GM19438 (cell line): Measurements from ENCODE around the gene TMEM187.

ENCODE experiments used
- ATAC-seq: cut with Tn5 transposase; IDR thresholded peaks from one replicate; pipeline ENCODE4 v1.9.1; 2021; ENCODE audit warnings: low read depth; ENCODE audit not compliant: unreplicated experiment

The TMEM187 gene

GRCh38 chrX:154017766-154018517 is 45.4 kb downstream of the TMEM187 start:
- ATAC-seq, result no peak

GRCh38 chrX:154018518-154019060 is 46.0 kb downstream of the TMEM187 start:
- no peak for ATAC-seq

GRCh38 chrX:154019061-154019621 is 46.6 kb downstream of the TMEM187 start:
- ATAC-seq, result no peak

- ATAC-seq, result no peak
Observed at GRCh38 chrX:154019633-154020528, 47.3 kb downstream of the TMEM187 start, which contains the start of gene IRAK1. Gene IRAK1 (minus strand): TSS chrX:154019902. CDS start chrX:154019812, 90 bp downstream.

- ATAC-seq, result no peak
Observed at GRCh38 chrX:154020536-154021115, 48.1 kb downstream of the TMEM187 start.

- no peak for ATAC-seq
Observed at GRCh38 chrX:154021131-154021611, 48.6 kb downstream of the TMEM187 start.

GRCh38 chrX:154022108-154022507 is 49.6 kb downstream of the TMEM187 start:
- ATAC-seq, result no peak

GRCh38 chrX:154023276-154024000 is 50.9 kb downstream of the TMEM187 start:
- no peak for ATAC-seq

GRCh38 chrX:154024271-154024670 is 51.7 kb downstream of the TMEM187 start:
- ATAC-seq, result no peak

- ATAC-seq, result no peak
Observed at GRCh38 chrX:154025230-154025629, 52.7 kb downstream of the TMEM187 start.

GRCh38 chrX:154026136-154027021 is 53.8 kb downstream of the TMEM187 start:
- ATAC-seq, result no peak

- no peak for ATAC-seq
Observed at GRCh38 chrX:154027022-154027402, 54.5 kb downstream of the TMEM187 start.

GRCh38 chrX:154027986-154028385 is 55.4 kb downstream of the TMEM187 start:
- ATAC-seq, result no peak

- ATAC-seq, result no peak
Observed at GRCh38 chrX:154028502-154029184, 56.1 kb downstream of the TMEM187 start.

GRCh38 chrX:154029439-154029838 is 56.9 kb downstream of the TMEM187 start:
- ATAC-seq, result no peak

GRCh38 chrX:154030266-154030665 is 57.7 kb downstream of the TMEM187 start:
- ATAC-seq, result no peak

- no peak for ATAC-seq
Observed at GRCh38 chrX:154030715-154031305, 58.3 kb downstream of the TMEM187 start.

GRCh38 chrX:154032160-154032559 is 59.6 kb downstream of the TMEM187 start:
- ATAC-seq, result no peak
